H9 (cell line): Measurements from ENCODE around the gene KRT35. TPM values are rescaled to one million over a fixed set of nuclear protein-coding genes. Genes with fewer than 3 reads are reported as not detected.

Source experiments
- DNase-seq: peaks from one replicate; pipeline ENCODE4 v3.0.0-alpha.2; 2017
- H2AFZ ChIP-seq: one replicate; pipeline ENCODE4 v1.6.1; 2013; ENCODE audit warnings: mild to moderate bottlenecking, low read length, control low read depth, moderate library complexity
- H2AK5ac ChIP-seq: 2 replicates; pipeline ENCODE4 v1.6.1; 2013; ENCODE audit warnings: low read length, control low read depth, mixed read lengths; ENCODE audit not compliant: insufficient read length
- H2BK120ac ChIP-seq: one replicate; pipeline ENCODE4 v1.6.1; 2013; ENCODE audit warnings: low read depth, mild to moderate bottlenecking, low read length, control low read depth, inconsistent platforms; ENCODE audit not compliant: poor library complexity, severe bottlenecking
- H2BK12ac ChIP-seq: 2 replicates; pipeline ENCODE4 v1.6.1; 2013; ENCODE audit warnings: low read length, control low read depth, mixed read lengths, low read depth; ENCODE audit not compliant: insufficient read length
- H2BK15ac ChIP-seq: 2 replicates; pipeline ENCODE4 v1.6.1; 2013; ENCODE audit warnings: low read depth, low read length, control low read depth
- H2BK20ac ChIP-seq: one replicate; pipeline ENCODE4 v1.6.1; 2013; ENCODE audit warnings: low read depth, mild to moderate bottlenecking, low read length, control low read depth, inconsistent platforms; ENCODE audit not compliant: poor library complexity, severe bottlenecking
- H2BK5ac ChIP-seq: 2 replicates; pipeline ENCODE4 v1.6.1; 2013; ENCODE audit warnings: low read length, control low read depth, mixed read lengths; ENCODE audit not compliant: insufficient read length
- H3K14ac ChIP-seq: 2 replicates; pipeline ENCODE4 v1.6.1; 2013; ENCODE audit warnings: low read length, control low read depth; ENCODE audit not compliant: insufficient read depth
- H3K18ac ChIP-seq: 2 replicates; pipeline ENCODE4 v1.6.1; 2013; ENCODE audit warnings: low read depth, mild to moderate bottlenecking, mixed read lengths, low read length, control low read depth; ENCODE audit not compliant: insufficient read length
- H3K23ac ChIP-seq: 2 replicates; pipeline ENCODE4 v1.6.1; 2013; ENCODE audit warnings: low read length, control low read depth, mixed read lengths, low read depth; ENCODE audit not compliant: insufficient read length
- H3K23me2 ChIP-seq: 2 replicates; pipeline ENCODE4 v1.6.1; 2013; ENCODE audit warnings: low read depth, mild to moderate bottlenecking, mixed read lengths, low read length, control low read depth; ENCODE audit not compliant: insufficient read length, poor library complexity, severe bottlenecking
- H3K27ac ChIP-seq: 2 replicates; pipeline ENCODE4 v1.5.1; 2013; ENCODE audit warnings: low read length, control low read depth, mixed read lengths, low read depth; ENCODE audit not compliant: insufficient read length
- H3K27me3 ChIP-seq: 2 replicates; pipeline ENCODE4 v1.6.1; 2013; ENCODE audit warnings: low read length, control low read depth, inconsistent platforms; ENCODE audit not compliant: insufficient read depth
- H3K4ac ChIP-seq: 2 replicates; pipeline ENCODE4 v1.6.1; 2013; ENCODE audit warnings: low read depth, mild to moderate bottlenecking, control low read depth, inconsistent platforms, low read length, moderate library complexity
- H3K4me1 ChIP-seq: 2 replicates; pipeline ENCODE4 v1.6.1; 2013; ENCODE audit warnings: low read length, control low read depth, inconsistent platforms; ENCODE audit not compliant: insufficient read depth
- H3K4me2 ChIP-seq: 2 replicates; pipeline ENCODE4 v1.6.1; 2013; ENCODE audit warnings: low read length, control low read depth, mixed read lengths; ENCODE audit not compliant: insufficient read length, insufficient read depth
- H3K56ac ChIP-seq: 2 replicates; pipeline ENCODE4 v1.6.1; 2013; ENCODE audit warnings: low read depth, mild to moderate bottlenecking, mixed read lengths, low read length, control low read depth; ENCODE audit not compliant: insufficient read length
- H3K79me1 ChIP-seq: 2 replicates; pipeline ENCODE4 v1.6.1; 2013; ENCODE audit warnings: low read depth, mild to moderate bottlenecking, moderate library complexity, low read length, control low read depth, inconsistent platforms; ENCODE audit not compliant: insufficient read depth, poor library complexity, severe bottlenecking
- H3K79me2 ChIP-seq: 2 replicates; pipeline ENCODE4 v1.6.1; 2013; ENCODE audit warnings: low read length, control low read depth, inconsistent platforms; ENCODE audit not compliant: insufficient read depth
- H3K9ac ChIP-seq: 2 replicates; pipeline ENCODE4 v1.6.1; 2013; ENCODE audit warnings: low read length, control low read depth, mixed read lengths; ENCODE audit not compliant: insufficient read length; ENCODE audit errors: extremely low read depth
- H3K9me3 ChIP-seq: one replicate; pipeline ENCODE4 v1.6.1; 2013; ENCODE audit warnings: low read depth, low read length, inconsistent platforms; ENCODE audit not compliant: control insufficient read depth
- H3T11ph ChIP-seq: one replicate; pipeline ENCODE4 v1.6.1; 2013; ENCODE audit warnings: mild to moderate bottlenecking, low read length, control low read depth, inconsistent platforms
- H4K20me1 ChIP-seq: one replicate; pipeline ENCODE4 v1.6.1; 2013; ENCODE audit not compliant: control insufficient read depth, insufficient read length, insufficient read depth
- H4K5ac ChIP-seq: 2 replicates; pipeline ENCODE4 v1.6.1; 2013; ENCODE audit warnings: low read depth, mild to moderate bottlenecking, mixed read lengths, low read length, control low read depth; ENCODE audit not compliant: insufficient read length
- H4K8ac ChIP-seq: replicated peaks from 2 replicates; pipeline ENCODE4 v1.6.1; 2013; ENCODE audit warnings: low read length, control low read depth, mixed read lengths, low read depth; ENCODE audit not compliant: insufficient read length
- H4K91ac ChIP-seq: 2 replicates; pipeline ENCODE4 v1.6.1; 2013; ENCODE audit warnings: low read depth, mild to moderate bottlenecking, moderate library complexity, mixed read lengths, low read length, control low read depth; ENCODE audit not compliant: insufficient read length
- H3K27ac Mint-ChIP-seq, 3 experiments: 2 replicates in 2 of 3; 3 replicates in 1 of 3; pipeline ENCODE4 v1.8.0; 2020 to 2021; ENCODE audit warnings: mixed read lengths in 3 of 3, mild to moderate bottlenecking in 1 of 3, moderate library complexity in 1 of 3
- H3K27me3 Mint-ChIP-seq: 2 replicates; pipeline ENCODE4 v1.8.0; 2021; ENCODE audit warnings: low read depth, mild to moderate bottlenecking, moderate library complexity, mixed read lengths
- H3K36me3 Mint-ChIP-seq, 3 experiments: 2 replicates in 2 of 3; 3 replicates in 1 of 3; pipeline ENCODE4 v1.8.0; 2020 to 2021; ENCODE audit warnings: low read depth in 3 of 3, mixed read lengths in 3 of 3; ENCODE audit not compliant: insufficient read depth in 1 of 3
- H3K4me1 Mint-ChIP-seq, 2 experiments: 2 replicates each; pipeline ENCODE4 v1.8.0; 2020; ENCODE audit warnings: mixed read lengths in 2 of 2
- H3K4me3 Mint-ChIP-seq, 2 experiments: 2 replicates in 1 of 2; 3 replicates in 1 of 2; pipeline ENCODE4 v1.8.0; 2020 to 2021; ENCODE audit warnings: mild to moderate bottlenecking in 2 of 2, mixed read lengths in 2 of 2, moderate library complexity in 1 of 2
- H3K9me3 Mint-ChIP-seq, 2 experiments: 2 replicates in 1 of 2; 3 replicates in 1 of 2; pipeline ENCODE4 v1.8.0; 2020; ENCODE audit warnings: mild to moderate bottlenecking in 2 of 2, mixed read lengths in 2 of 2, moderate library complexity in 1 of 2
- CTCF ChIP-seq: fragments of 200-600 bp; sonication (generic); conservative IDR thresholded peaks from 3 replicates; pipeline ENCODE4 v1.8.0; 2021; ENCODE audit warnings: antibody characterized with exemption, mild to moderate bottlenecking
- WGBS: extraction: QIAGEN DNeasy Blood & Tissue Kit; methylation state at CpG from one replicate; pipeline ENCODE4 v1.1.7; 2013; ENCODE audit warnings: missing lambda C conversion rate, low lambda C conversion rate, mixed read lengths; ENCODE audit not compliant: insufficient read length; ENCODE audit errors: extremely low coverage; 5-methylcytosine and 5-hydroxymethylcytosine counted together
- total RNA-seq: library from RNA; stranded (reverse); gene quantifications from 2 replicates; pipeline ENCODE4 v1.2.1, GENCODE V29; 2021

The KRT35 gene
- total RNA-seq, 1 experiment from 2014 or later, result not detected

GRCh38 chr17:41505007-41505808 is 24.3 kb upstream of the KRT35 start, which contains the start of gene KRT13:
Gene KRT13 (minus strand): TSS chr17:41505612. CDS start chr17:41505550, 62 bp downstream.
- Histone ChIP-seq H3T11ph (no peak within 1 kb of the TSS), H2BK12ac (no peak within 1 kb of the TSS), H4K91ac (no peak within 1 kb of the TSS), H3K23ac (no peak within 1 kb of the TSS), H3K23me2 (no peaks in the 10 kb centered on the region), H3K4me2 (no peak within 1 kb of the TSS), H3K56ac (no peak within 1 kb of the TSS), H3K27me3 (no peaks in the 10 kb centered on the region), H3K18ac (no peak within 1 kb of the TSS), H2AK5ac (no peak within 1 kb of the TSS), H3K9me3 (no peaks in the 10 kb centered on the region), H4K8ac (no peak within 1 kb of the TSS), H2BK5ac (no peak within 1 kb of the TSS), H3K27ac (no peak within 1 kb of the TSS), H3K79me1 (no peaks in the 10 kb centered on the region), H3K79me2 (no peaks in the 10 kb centered on the region), H2BK120ac (no peak within 1 kb of the TSS), H4K20me1 (no peaks in the 10 kb centered on the region), H2BK20ac (no peak within 1 kb of the TSS), H3K4me1 (peaks cover 3% of the 10 kb centered on the region; the same call in 1 of the 2 replicates), H3K4ac (no peak within 1 kb of the TSS), H3K9ac (no peak within 1 kb of the TSS), H4K5ac (no peak within 1 kb of the TSS), H3K14ac (no peak within 1 kb of the TSS), H2BK15ac (no peak within 1 kb of the TSS), H2AFZ (no peak within 1 kb of the TSS)
- no peak for TF ChIP-seq CTCF
- Mint-ChIP-seq H3K9me3 (no peaks in the 10 kb centered on the region), H3K4me3 (no peak within 1 kb of the TSS), H3K4me1 (peaks cover 20 to 21% of the 10 kb centered on the region in 2 experiments), H3K36me3 (no peaks in the 10 kb centered on the region), H3K27me3 (no peaks in the 10 kb centered on the region), H3K27ac (no peak within 1 kb of the TSS; a peak in 1 of 7 replicates)
- no CpG with 5 or more reads among the region's 17 CpGs for WGBS
- no peak for DNase-seq
